ENCODE measurements around the gene TPSD1.

DNA sequence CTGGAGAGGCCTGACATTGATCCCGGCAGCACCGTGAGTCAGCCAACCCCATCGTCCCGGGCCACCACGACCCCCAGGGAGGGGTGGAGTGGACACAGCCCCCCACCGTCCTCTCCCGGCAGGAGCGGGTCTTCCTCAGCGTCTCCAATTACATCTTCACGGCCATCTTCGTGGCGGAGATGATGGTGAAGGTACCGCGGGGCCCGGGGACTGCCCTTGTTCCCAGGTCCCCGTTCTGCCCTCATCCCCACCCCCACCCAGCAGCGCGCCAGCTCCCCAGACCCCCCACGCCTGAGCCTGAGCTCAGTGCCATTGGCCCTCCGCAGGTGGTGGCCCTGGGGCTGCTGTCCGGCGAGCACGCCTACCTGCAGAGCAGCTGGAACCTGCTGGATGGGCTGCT is 45.4 kb upstream of the TPSD1 start:
- TF ChIP-seq, protein P1, sequence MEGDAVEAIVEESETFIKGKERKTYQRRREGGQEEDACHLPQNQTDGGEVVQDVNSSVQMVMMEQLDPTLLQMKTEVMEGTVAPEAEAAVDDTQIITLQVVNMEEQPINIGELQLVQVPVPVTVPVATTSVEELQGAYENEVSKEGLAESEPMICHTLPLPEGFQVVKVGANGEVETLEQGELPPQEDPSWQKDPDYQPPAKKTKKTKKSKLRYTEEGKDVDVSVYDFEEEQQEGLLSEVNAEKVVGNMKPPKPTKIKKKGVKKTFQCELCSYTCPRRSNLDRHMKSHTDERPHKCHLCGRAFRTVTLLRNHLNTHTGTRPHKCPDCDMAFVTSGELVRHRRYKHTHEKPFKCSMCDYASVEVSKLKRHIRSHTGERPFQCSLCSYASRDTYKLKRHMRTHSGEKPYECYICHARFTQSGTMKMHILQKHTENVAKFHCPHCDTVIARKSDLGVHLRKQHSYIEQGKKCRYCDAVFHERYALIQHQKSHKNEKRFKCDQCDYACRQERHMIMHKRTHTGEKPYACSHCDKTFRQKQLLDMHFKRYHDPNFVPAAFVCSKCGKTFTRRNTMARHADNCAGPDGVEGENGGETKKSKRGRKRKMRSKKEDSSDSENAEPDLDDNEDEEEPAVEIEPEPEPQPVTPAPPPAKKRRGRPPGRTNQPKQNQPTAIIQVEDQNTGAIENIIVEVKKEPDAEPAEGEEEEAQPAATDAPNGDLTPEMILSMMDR (IDR thresholded peaks at IDR 0.05; ENCODE audit: insufficient read depth, low read length): no peak
- TF ChIP-seq POLR2AphosphoS5 (IDR thresholded peaks at IDR 0.05; ENCODE audit: low read depth): no peak
